Right forelimb (tissue), 1 donor: ENCODE results near the gene ESPN.
"Not testable (repeated sequence)": the region's sequence is repeated elsewhere in the genome, so short reads cannot be mapped to it uniquely, and the experiment has no call there.

Experiments used
- DNase-seq: peaks from one replicate; pipeline ENCODE4 v3.0.0-alpha.2; 2018

ESPN gene

DNA sequence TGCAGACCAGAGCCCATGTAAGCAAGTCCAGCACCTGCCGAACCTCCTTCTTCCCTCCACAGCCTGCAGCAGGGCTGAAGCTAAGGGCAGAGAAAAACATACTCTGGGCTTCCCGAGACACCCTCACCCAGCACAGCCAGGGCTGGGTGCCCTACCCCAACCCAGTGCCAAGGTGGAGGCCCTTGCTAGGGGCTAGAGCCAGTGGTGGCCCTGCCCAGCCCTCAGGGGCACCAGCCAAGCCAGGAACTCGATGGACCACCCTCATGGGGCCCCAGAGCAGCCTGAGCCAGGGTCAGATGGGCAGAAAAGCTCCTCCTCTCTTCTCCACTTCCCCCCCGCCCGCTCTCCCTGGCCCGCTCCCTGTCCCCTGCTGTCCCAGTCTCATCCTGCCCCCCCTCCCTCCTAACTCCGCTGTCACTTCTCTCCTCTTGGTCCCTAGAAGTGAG is 25.5 kb downstream of the ESPN start:
- DNase-seq = no peak

- DNase-seq = not testable (repeated sequence)
Observed at GRCh38 chr1:6450486-6450885, 25.9 kb downstream of the ESPN start.

- DNase-seq = no peak
Observed at GRCh38 chr1:6450943-6451373, 26.4 kb downstream of the ESPN start.

DNA sequence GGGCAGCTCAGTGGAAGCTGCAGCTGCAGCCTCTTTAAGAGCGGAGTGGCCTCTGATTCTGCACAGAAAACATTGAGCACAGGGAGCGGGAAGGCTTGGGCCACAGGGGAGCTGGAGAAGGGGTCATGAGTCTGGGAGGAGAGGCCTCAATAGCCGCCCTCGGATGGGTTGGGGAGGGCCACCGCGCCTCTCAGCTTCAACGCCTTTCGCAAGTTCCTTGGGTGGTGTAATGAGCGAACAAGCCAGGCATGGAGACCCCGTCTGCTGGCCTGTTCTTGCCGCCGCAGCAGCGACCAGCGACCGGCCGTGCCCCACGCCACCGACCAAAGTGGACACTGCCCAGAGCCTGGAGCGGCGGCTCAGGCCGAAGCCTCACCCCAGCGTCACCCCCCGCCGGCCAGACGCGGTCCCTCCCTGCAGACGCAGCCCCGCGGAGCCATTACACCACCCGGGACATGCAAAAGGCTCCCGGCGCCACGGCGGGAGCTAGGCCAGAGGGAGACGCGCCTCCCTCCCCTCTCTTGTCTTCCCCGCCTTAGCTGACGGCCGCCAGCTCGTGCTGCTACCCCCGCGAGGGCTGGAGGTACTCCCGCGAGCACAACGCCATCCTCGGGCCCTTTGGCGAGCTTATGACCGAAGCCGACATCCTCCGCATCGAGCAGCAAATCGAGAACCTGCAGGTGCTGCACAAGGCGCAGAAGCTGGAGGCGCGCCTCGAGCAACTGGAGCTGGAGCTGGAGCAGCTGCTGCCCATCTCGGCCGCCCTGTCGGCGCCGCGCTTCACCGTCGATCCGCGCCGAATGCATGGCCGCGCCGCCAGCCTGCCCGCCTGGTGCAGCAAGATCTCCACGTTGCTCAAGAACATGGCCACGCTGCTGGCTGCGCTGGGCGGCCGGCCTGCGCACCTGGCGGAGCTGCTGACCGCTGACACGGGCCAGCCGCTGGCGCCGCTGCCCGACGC is 29.6 kb downstream of the ESPN start:
- DNase-seq = not testable (repeated sequence)

DNA sequence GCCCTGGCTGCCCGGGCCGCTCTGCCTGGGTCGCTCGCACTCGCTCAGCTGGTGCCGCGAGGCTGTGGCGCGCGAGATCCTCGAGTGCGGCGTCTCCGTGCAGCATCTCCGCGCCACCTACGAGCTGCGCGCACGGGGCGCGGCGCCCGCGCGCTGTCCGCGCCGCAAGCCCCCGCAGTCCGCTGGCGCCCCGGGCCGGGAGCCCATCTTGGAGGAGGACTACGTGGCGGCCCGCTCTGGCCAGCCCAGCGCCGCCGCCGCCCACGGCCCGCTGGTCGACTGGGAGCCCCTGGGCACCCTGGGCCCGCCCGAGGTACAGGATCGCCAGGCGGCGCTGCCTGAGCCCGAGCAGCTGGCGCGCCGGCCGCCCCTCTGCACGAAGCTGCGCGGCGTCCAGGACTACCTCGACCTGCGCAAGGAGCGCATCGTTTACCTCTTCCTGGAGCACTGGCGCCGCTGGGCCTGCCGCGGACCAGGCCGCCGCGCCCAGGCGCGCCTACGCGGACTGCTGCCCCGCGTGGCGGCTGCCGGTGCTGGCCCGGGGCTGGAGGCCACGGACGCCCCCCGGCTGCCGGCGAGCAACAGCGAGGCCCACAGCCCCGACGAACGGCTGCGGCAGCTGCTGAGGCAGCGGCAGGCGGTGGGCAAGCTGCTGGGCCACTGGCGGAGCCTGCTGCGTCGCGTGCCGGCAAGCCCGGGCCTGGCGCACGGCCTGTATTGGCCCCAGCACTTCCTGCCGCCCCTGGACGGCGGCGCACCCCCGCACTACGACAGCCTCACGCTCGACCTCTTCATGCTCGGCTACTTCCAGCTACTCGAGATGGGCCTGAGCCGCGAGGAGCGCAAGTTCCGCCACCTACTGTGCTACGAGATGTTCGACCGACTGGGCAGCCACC is 30.5 kb downstream of the ESPN start:
- peak; percentile 48 for DNase-seq

DNA sequence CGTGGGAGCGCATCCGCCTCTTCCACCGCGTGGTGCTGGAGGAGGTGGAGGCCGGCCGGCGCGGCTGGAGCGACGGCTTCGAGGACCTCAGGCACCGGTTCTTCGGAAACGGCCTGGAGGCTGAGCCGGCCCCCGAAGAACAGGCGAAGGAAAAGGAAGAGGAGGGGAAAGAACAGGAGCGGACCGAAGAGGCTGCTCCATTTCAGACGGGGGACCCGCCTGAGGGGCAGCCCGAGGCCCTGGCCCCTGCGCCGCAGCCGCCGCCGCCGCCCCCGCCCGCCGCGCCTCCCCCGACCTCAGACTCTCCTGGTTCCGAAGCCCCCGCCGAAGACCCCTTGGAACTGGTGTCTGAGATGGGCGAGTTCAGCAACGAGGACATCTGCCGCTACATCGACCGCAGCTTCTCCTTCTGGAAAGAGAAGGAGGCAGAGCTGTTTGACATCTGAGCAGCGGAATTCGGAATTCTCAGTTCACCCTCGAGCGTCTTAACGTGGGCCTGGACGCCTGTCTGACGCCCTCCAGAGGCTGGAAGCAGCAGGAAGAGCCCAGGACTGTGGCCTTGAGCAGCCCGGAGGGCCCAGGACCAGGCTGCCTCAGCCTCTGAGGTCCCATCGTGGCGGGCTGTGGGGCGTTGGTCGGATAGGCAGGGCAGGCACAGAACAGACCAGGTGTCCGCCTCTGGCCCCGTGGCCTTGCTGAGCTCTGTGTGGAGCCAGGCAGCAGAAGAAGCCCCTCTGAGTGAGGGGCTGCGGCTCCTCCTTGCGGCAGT is 31.4 kb downstream of the ESPN start:
- not testable (repeated sequence) for DNase-seq

GRCh38 chr1:6456800-6457466 is 32.4 kb downstream of the ESPN start:
- DNase-seq = no peak

DNA sequence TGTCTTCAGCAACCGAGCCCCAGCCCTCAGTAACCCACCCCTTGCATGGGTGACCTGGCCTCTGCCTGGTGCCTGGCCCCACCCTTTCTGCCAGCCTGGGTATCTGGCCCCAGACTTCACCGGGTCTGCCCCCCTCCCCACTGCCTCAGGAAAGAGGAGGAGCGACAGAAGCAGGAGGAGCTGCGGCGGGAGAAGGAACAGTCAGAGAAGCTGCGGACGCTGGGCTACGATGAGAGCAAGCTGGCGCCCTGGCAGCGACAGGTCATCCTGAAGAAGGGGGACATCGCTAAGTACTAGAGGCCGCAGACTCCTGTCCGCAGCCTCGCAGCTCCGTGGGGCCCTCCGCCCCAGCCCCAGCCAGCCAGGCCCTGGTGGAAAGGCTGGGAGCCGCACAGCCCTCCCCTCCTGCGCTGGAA is 35.3 kb downstream of the ESPN start:
- no peak for DNase-seq

DNA sequence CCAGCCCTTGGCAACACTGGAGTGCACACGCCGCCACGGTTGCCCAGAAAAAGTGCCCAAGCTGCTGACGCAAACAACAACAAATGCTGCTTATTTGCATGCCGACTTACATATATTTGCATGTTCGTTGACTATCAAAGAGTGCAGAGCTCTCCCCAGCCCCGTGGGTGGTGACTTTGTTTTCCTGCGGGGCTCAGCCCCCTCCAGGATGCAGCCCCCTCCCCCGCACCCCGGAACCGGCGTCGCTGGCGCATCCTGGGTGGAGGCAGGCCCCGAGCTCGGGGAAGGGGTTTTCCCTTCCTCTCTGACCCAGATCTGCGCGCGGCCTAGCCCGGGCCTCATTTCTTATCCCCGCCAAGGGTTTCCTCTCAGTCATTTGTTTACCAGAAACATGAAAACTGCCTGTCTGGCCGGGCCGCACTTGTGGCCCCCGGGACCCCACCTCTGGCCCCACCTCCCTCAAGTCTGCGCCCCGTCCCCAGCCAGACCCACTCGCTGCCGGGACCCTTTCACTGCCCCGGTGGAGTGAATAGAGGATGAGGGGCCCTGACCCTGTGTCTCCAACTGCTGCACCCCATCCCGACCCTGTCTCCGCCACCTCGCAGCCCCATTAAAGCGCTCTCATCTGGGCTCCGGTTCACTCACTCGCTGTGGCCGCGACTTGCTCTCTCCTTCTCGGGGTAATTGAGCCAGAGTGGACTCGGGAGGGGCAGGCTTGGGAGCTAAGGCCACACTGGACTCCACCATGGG is 35.9 kb downstream of the ESPN start:
- DNase-seq = no peak

DNA sequence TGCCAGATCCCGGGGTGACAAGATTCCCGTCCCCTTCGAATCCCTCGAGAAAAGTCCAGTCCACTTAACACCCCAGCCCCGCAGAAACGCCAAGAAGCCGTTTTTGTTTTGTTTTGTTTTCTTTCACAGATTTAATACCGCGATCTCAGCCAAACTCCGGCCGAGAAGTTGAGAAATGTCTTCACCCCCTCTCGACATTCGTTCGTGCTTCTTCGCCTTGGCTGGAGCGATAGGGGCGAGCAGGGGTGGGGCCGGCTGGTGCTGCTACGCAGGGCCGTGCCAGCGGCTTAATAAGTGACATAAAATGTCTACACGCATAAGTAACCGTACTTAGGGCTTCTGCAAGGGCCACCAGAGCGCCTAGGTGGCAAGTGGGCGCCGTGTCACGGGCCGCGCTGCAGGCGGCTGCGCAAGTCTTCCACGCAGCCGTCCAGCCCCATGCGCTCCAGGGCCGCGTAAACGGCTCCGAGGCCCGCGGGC is 36.5 kb downstream of the ESPN start:
- DNase-seq = no peak

DNA sequence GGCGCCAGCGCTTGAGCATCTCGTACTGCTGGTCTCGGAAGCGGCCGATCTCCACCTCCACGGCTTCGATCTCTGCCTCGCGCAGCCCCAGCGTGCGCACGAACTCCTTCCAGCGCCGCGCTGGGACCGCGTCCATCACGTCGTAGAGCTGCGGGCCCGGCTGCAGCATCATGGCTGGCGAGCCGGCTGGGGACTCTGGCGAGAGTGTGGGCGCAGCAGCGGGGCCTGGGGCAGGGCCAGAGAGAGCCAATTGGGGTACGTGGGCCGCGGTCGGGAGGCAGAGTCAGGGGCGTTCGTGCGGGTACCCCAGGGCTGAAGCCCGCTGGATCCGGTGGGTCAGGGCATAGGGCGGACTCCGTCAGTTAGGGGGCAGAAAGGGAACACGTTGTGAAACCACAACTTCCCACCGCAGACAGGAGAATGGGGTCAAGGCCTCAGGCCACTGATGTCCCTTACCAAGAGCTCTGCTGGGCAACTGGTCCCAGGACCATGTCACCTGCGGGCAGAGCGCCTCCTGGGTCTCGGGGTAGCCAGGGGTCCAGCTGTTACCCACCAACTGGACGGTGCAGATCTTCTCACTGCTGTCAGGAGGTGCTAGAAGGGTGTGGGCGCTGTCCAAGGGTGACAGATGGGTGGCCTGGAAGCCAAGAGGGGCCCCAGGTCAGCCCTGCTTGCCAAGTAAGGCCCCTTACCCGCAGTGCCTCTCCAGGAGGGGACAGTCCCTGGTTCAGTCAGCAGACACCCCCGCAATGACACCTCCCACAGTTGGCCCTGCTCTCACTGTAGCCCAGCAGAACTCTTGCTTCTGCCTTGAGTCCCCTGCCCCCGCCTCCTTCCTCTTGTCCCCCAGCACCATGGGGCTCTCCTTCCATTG is 37.2 kb downstream of the ESPN start:
- no peak for DNase-seq

DNA sequence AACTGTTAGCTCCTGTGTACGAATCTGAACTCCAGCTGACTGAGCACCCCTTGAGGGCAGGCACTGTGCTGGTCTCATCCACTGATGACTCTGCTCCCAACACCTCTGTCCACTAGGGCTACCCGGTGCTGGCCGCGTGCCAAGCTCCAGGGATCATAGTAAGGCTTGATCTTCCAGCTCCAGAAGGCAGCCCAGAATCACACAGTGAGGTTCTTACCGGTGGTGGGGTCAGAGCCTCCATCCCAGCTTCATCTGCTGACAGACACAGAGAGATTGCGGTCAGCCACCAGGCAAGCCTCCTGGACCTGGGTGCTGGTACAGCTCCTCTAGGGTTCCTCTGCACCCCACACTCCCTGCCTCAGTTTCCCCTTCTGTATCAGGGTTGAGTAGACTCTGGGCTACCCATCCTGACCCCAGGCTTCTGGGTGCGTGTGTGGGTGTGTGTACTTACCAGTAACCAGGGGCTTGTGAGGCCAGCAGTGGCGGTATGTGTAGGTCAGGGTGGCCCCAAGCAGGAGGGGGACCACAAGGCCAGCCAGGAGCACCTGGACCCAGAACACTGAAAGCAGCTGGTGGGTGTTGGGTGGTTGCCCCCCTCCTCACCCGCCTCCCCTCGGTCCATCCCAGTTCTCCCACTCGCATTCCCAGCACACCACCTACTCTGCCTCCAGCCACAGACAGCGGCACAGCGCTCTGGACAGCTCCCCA is 38.0 kb downstream of the ESPN start:
- no peak for DNase-seq

DNA sequence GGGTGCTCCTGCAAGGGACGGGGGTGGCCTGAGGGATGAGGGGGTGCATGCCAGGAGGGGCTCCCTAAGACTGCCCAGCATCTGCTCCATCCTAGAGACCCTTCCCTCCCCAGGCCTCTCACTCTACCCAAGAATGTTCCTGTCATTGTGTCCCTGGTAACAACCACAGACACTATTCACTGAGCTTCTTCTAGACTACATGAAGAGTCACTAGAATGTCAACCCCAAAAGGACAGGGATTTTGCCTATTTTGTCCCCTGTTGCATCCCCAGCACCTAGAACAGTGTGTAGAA is 38.5 kb downstream of the ESPN start:
- no peak for DNase-seq

GRCh38 chr1:6464514-6464836 is 39.9 kb downstream of the ESPN start:
- DNase-seq = no peak

GRCh38 chr1:6464915-6465314 is 40.3 kb downstream of the ESPN start:
- no peak for DNase-seq

DNA sequence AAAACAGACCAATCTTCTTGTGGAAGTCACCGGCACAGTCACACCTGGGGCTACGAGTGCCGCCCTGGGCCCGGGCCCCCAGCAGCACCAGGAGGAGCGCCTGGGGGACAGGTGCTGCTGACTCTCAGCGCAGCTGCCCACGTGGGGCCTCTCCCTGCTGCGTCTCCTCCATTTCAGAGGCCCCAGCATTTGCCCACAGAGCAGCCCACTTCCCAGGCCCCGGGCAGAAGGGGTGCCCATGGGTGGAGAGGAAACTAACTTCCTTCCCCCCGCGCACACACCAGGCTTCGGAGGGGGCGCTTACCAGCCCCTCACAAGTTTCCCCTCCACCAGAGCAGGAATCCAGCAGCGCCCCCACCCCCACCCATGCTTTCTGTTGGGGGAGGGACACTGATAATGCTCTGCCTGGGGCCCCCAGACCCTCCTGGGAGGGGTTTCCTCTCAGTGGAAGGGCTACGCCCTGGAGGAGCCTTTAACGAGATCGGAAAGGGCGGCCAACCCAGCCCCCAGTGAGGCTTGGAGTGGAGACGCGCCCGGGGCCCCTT is 41.0 kb downstream of the ESPN start:
- no peak for DNase-seq

- DNase-seq = no peak
Observed at GRCh38 chr1:6466023-6466422, 41.4 kb downstream of the ESPN start, which contains the start of gene TNFRSF25. TSS of gene TNFRSF25 (minus strand) at chr1:6466173. CDS start at chr1:6466107, 66 bp downstream.

DNA sequence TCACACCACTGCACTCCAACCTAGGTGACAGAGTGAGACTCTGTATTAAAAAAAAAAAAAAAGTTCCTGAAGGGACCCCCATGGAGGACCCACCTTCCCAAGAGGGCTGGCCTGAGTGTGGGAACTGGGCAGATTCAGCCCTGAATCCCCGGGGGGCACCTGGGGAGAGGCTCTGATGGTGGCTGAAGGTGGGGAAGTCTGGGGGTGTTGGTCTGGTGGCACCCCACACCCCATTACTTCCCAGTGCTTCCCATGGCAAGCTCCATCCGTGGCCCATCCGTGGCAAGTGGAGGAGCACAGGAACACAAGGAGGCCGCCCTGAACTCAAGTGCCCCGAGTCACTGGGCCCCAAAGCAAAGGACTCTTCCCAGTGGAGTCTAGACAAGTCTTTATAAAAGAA is 42.2 kb downstream of the ESPN start:
- no peak for DNase-seq

GRCh38 chr1:6467224-6467623 is 42.6 kb downstream of the ESPN start:
- DNase-seq = no peak
